Measurements from ENCODE around the gene CYLC2. TPM values are rescaled to one million over a fixed set of nuclear protein-coding genes. Genes with fewer than 3 reads are reported as not detected.

CYLC2 gene
- total and polyA plus RNA-seq, 2 experiments from 2014 or later, result not detected

GRCh38 chr9:103003689-103004088 lies 8.6 kb downstream of the CYLC2 start:
- in situ Hi-C loops (cut with MboI), result no loop called here
- Histone ChIP-seq H3K9me3 (ENCODE audit: low read depth) (peaks cover 5% of the 10 kb centered on the region), H4K20me1 (ENCODE audit: insufficient read depth) (peaks cover 3% of the 10 kb centered on the region; the same call in 1 of the 2 replicates), H3K4me3 (no peak overlapping the region), H3K4me2 (ENCODE audit: unreplicated experiment) (no peak overlapping the region), H3K27ac (no peak overlapping the region), H3K36me3 (ENCODE audit: low read depth) (no peaks in the 10 kb centered on the region), H3K9ac (no peak overlapping the region), H3K4me1 (ENCODE audit: insufficient read depth) (no peaks in the 10 kb centered on the region), H3K79me2 (ENCODE audit: insufficient read depth) (no peaks in the 10 kb centered on the region), H3F3A (ENCODE audit: insufficient read depth) (no peaks in the 10 kb centered on the region), H2AFZ (no peak overlapping the region), H3K9me2 (ENCODE audit: insufficient read depth) (no peaks in the 10 kb centered on the region), H3K27me3 (replicated peaks; ENCODE audit: insufficient read depth) (no peaks in the 10 kb centered on the region)
- DNase-seq, result no peak
- TF ChIP-seq EZH2phosphoT487 (IDR thresholded peaks at IDR 0.05; ENCODE audit: insufficient read depth, low read depth) (no peak), EZH2 (IDR thresholded peaks at IDR 0.05; ENCODE audit: insufficient read depth, poor library complexity, severe bottlenecking) (no peak)
- 23 to 50% methylated on average over 1 of the region's 1 CpG for WGBS, 2 experiments (ENCODE audit: low coverage in 1 of 2, low lambda C conversion rate in 2 of 2, missing lambda C conversion rate in 2 of 2)

DNA sequence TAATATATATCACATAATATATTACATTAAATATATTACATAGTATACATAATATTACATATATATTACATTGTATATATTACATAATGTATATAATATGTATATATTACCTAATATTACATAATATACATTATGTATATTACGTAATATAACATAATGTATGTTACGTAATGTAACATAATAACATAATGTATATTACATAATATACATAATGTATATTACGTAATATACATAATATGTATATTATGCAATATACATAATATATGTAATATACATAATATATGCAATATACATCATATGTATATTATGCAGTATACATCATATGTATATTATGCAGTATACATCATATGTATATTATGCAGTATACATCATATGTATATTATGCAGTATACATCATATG lies 19.1 kb downstream of the CYLC2 start:
- no peak for TF ChIP-seq EZH2phosphoT487 (IDR thresholded peaks at IDR 0.05; ENCODE audit: insufficient read depth, low read depth)
- TF ChIP-seq EZH2 (IDR thresholded peaks at IDR 0.05; ENCODE audit: insufficient read depth, poor library complexity, severe bottlenecking), result no peak
- Histone ChIP-seq H4K20me1 (ENCODE audit: insufficient read depth) (no peaks in the 10 kb centered on the region), H3K9ac (no peak overlapping the region), H3K4me1 (ENCODE audit: insufficient read depth) (no peaks in the 10 kb centered on the region), H3K4me2 (ENCODE audit: unreplicated experiment) (no peak overlapping the region), H2AFZ (no peak overlapping the region), H3K4me3 (no peak overlapping the region), H3K27me3 (replicated peaks; ENCODE audit: insufficient read depth) (no peaks in the 10 kb centered on the region), H3K79me2 (ENCODE audit: insufficient read depth) (no peaks in the 10 kb centered on the region), H3K9me3 (ENCODE audit: low read depth) (no peaks in the 10 kb centered on the region), H3K9me2 (ENCODE audit: insufficient read depth) (no peaks in the 10 kb centered on the region), H3K27ac (no peak overlapping the region), H3K36me3 (ENCODE audit: low read depth) (no peaks in the 10 kb centered on the region), H3F3A (ENCODE audit: insufficient read depth) (no peaks in the 10 kb centered on the region)
- DNase-seq, result no peak
- WGBS, 2 experiments (ENCODE audit: low coverage in 1 of 2, low lambda C conversion rate in 2 of 2, missing lambda C conversion rate in 2 of 2), result 71 to 77% methylated on average over 3 of the region's 3 CpGs
- in situ Hi-C loops (cut with MboI), result no loop called here

- H3K9ac ChIP-seq, result no peak overlapping the region
- H3F3A ChIP-seq (ENCODE audit: insufficient read depth), result no peaks in the 10 kb centered on the region
- no peaks in the 10 kb centered on the region for H3K9me2 ChIP-seq (ENCODE audit: insufficient read depth)
- H3K4me2 ChIP-seq (ENCODE audit: unreplicated experiment), result no peak overlapping the region
- no peak overlapping the region for H2AFZ ChIP-seq
- in situ Hi-C loops (cut with MboI), result no loop called here
- no peaks in the 10 kb centered on the region for H3K4me1 ChIP-seq (ENCODE audit: insufficient read depth)
- no peak for DNase-seq
- H3K36me3 ChIP-seq (ENCODE audit: low read depth), result no peaks in the 10 kb centered on the region
- 15 to 17% methylated on average over 2 of the region's 2 CpGs for WGBS, 2 experiments (ENCODE audit: low coverage in 1 of 2, low lambda C conversion rate in 2 of 2, missing lambda C conversion rate in 2 of 2)
- no peaks in the 10 kb centered on the region for H3K79me2 ChIP-seq (ENCODE audit: insufficient read depth)
- no peaks in the 10 kb centered on the region for H3K9me3 ChIP-seq (ENCODE audit: low read depth)
- TF ChIP-seq EZH2phosphoT487 (IDR thresholded peaks at IDR 0.05; ENCODE audit: insufficient read depth, low read depth) (no peak), EZH2 (IDR thresholded peaks at IDR 0.05; ENCODE audit: insufficient read depth, poor library complexity, severe bottlenecking) (no peak)
- H4K20me1 ChIP-seq (ENCODE audit: insufficient read depth), result no peaks in the 10 kb centered on the region
- H3K27ac ChIP-seq, result no peak overlapping the region
- no peak overlapping the region for H3K4me3 ChIP-seq
- no peaks in the 10 kb centered on the region for H3K27me3 ChIP-seq (replicated peaks; ENCODE audit: insufficient read depth)
These were observed 30.7 kb downstream of the CYLC2 start for GRCh38 chr9:103025796-103026195.

DNA sequence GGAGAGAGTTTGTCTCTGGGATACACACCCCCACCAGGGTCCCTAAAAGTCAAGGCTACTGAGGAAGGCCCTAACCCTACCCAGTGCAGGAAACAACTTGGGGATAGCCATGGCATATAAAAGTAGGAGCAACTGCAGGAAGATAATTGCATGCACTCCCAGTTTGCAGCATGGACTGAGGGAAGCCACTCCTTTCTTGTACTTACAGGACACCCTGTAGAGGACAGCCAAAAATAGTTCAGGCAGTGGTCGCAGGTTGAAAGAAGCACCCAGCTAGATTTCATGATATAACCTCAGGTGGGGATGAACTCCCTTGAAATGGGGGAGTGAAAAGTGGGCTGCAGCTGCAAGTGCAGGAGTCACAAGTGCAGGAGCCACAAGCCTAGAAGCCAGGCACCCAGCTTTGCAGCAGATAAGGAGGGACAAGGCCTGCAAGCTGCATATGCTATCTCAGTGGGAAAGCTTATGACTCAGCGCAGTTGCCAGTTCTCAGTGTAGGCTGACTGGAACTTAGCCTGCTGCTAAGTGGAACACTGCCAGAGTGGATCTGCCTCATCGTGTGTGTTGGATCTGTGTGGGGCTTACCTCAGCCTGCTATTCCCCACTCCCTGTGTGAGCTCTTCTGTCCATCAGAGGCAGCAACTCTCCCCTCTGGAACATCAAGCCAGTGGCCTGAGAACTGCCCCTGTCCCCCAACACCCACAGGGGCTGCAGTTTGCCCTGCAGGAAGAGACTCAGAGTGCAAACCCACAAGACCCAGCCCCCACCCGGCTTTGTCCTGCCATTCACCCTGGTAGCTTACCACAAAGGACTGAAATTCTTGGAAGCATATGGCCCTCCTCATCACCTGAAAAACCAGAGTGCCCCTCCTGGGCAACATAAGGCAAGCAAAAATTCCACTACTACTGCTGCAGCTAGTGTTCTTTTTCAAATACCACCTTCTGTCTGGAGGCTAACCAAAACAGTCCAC lies 42.7 kb downstream of the CYLC2 start:
- in situ Hi-C loops (cut with MboI), result no loop called here
- Histone ChIP-seq H3K4me3 (no peak overlapping the region), H3K36me3 (ENCODE audit: low read depth) (no peaks in the 10 kb centered on the region), H3F3A (ENCODE audit: insufficient read depth) (no peaks in the 10 kb centered on the region), H4K20me1 (ENCODE audit: insufficient read depth) (no peaks in the 10 kb centered on the region), H3K4me2 (ENCODE audit: unreplicated experiment) (no peak overlapping the region), H3K27me3 (replicated peaks; ENCODE audit: insufficient read depth) (no peaks in the 10 kb centered on the region), H3K27ac (no peak overlapping the region), H3K9ac (no peak overlapping the region), H3K9me3 (ENCODE audit: low read depth) (no peaks in the 10 kb centered on the region), H3K4me1 (ENCODE audit: insufficient read depth) (no peaks in the 10 kb centered on the region), H3K9me2 (ENCODE audit: insufficient read depth) (no peaks in the 10 kb centered on the region), H3K79me2 (ENCODE audit: insufficient read depth) (no peaks in the 10 kb centered on the region), H2AFZ (no peak overlapping the region)
- no peak for DNase-seq
- WGBS, 2 experiments (ENCODE audit: low coverage in 1 of 2, low lambda C conversion rate in 2 of 2, missing lambda C conversion rate in 2 of 2), result 26 to 30% methylated on average over 4 of the region's 4 CpGs
- TF ChIP-seq EZH2 (IDR thresholded peaks at IDR 0.05; ENCODE audit: insufficient read depth, poor library complexity, severe bottlenecking) (no peak), EZH2phosphoT487 (IDR thresholded peaks at IDR 0.05; ENCODE audit: insufficient read depth, low read depth) (no peak)
